GM19351 (cell line): Measurements from ENCODE around the gene SCRN2.

Experiments
- ATAC-seq: cut with Tn5 transposase; IDR thresholded peaks from one replicate; pipeline ENCODE4 v1.9.1; 2021; ENCODE audit warnings: mild to moderate bottlenecking, moderate library complexity; ENCODE audit not compliant: unreplicated experiment

SCRN2 gene

DNA sequence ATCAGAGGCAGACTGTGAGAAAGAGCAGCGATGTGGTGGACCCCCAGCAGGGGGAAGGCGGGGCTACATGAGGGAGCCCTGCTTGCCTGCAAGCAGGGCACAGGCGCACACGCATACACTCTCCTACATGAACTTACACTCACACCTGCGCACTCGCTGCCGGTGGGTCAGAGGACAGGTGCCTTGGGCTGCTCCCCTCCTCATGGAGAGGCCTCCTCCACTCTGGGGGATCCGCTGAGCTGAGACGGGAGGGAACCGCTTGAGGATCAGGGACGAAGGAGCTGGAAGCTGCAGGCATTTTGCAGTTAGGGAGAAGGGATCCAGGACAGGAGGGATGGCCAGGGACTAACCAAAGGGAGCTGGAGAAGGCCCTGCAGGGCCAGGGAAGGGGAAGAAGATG, 33.7 kb downstream of the SCRN2 start:
- no peak for ATAC-seq

- no peak for ATAC-seq
Observed at GRCh38 chr17:47806913-47807255, 34.2 kb downstream of the SCRN2 start.

DNA sequence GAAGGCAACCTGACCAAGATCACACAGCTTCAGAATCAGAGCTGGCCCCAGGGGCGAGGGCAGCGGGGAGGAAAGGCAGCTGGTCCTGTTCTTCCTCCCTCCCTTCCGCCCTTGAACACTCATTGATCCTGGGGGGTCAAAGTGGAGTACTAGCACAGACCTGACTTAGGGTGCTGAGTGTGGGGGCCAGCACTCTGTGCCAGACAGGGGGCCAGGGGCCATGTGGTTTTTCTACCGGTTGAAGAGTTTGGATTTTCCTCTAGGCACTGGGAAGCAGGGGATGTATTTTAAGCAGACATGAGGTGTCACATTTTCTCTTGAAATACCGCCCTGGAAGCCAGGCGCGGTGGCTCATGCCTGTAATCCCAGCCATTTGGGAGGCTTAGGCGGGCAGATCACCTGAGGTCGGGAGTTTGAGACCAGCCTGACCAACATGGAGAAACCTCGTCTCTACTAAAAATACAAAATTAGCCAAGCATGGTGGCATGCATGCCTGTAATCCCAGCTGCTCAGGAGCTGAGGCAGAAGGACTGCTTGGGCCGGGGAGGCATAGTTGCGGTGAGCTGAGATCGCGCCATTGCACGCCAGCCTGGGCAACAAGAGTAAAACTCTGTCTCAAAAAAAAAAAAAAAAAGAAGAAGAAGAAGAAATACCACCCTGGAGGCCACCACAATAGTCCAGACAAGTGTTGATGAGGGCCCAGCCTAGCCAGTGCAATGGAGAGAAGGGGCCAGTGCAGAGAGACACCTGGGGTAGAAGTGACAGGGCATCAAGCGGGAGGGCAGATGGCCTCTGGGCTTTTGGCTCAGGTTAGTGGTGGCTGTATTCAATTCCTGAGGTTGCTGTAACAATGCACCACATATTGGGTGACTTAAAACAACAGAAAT, 34.8 kb downstream of the SCRN2 start:
- ATAC-seq = no peak

GRCh38 chr17:47804461-47804860, 36.6 kb downstream of the SCRN2 start:
- no peak for ATAC-seq

DNA sequence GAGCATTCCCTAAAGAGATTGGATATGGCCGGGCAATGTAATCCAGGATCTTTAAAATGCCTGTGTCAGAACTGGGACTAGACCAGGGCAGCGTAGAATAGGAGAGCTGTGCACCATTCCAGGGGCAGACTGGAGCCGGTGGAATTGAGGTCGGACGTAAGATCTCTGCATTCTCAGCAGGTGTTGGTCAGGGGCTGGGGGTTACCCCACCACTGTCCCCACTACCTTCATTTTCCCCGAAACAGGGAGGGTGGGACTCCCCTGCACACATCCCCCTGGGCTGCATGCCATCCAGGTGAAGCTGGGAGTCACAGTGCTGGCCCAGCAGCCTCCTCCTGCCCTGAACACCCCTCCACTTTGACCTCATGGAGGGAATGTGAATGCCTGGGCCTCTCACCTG, 37.3 kb downstream of the SCRN2 start:
- no peak for ATAC-seq

DNA sequence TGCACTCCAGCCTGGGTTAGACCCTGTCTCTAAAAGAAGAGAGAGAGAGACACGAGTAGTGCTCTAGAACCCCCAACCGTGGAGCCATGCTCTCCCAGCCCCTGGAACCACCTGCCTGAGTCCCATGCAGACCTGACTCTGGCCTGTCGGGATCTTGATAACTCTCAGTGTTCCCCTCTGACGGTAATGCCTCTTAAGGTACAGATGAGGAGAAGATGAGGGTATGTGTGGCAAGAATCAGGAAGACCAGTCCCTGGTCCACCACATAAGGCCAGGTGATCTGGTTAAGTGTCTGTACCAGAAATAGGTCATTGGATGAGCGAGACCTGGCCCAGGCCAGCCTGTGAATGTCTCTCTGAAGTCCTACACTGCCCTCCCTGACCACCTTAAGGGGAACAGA, 37.9 kb downstream of the SCRN2 start:
- no peak for ATAC-seq

DNA sequence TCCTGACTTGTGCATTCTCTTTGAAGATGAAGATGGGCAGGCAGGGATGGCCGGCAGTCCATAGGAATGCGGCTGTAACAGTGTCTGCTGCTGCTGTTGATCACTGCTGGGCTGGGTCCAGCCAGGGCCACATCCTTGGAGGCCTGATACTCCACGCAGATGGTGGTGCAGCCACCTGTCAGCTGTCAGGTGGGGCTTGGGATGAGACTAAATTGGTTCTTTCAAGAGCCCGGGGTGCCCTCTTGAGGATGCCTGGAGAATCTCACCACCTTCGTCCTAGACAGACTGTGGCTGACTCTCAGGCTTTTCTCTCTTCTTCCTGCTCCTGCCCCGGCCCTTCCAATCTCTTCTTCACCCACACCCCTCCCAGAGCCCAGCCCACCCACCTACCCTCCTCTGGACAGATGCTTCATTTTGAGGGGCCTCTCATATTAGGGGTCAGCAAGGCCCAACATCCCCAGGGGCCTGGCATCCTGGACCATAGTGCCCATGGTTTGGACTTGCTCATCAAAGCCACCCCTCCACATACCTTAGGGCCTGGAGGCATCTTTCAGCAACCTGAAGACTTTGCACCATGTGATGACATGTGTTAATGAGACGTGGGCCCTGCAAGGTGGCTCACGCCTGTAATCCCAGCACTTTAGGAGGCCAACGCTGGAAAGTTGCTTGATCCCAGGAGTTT, 38.6 kb downstream of the SCRN2 start:
- no peak for ATAC-seq

- ATAC-seq = no peak
Observed at GRCh38 chr17:47801906-47802305, 39.2 kb downstream of the SCRN2 start.

DNA sequence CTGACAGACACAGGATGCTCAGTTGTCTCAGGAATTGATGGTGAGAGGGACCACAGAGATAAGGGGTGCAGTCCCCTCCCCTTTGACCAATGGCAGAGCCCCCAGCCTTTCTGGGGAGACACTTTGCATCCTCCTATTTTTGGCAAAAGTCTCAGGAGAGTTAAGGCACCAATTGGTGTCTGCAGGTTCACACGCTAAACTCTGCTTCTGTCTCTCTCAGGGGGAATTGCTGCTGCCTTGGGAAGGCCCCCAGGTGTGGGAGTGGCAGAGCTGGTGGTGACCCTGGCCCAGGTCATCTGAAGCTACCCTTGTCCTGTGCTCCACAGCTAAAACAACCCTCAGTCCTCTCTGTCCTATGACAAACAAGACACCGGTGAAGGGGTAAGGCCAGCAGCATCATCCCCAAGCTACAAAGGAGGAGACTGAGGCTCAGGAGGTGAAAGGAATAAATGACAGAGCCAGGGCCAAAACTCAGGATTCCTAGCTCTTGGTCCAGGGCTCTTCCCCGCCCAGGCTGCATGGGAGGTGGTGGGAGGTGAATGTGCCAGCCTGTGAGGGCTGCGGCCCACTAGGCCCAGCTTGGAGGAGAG, 39.8 kb downstream of the SCRN2 start:
- no peak for ATAC-seq

DNA sequence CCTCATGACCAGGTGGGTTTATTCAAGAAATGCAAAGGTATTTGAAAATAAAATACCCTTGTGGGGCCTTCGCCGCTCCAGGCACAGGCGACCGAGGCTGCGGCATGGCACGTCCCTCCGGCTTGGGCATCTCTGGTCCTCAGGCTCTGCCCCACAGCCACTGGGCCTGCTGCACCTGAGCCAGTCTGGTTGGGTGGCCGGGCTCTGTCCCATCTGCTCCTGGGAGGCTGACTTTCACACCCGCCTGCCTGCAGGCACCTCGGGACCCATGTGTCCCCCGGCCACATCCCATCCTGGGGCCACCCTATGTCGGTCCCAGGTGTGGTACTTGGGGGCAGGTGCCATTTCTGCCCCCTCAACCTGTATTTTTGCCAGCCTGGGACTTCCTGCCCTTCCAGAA, 40.4 kb downstream of the SCRN2 start:
- ATAC-seq = no peak

DNA sequence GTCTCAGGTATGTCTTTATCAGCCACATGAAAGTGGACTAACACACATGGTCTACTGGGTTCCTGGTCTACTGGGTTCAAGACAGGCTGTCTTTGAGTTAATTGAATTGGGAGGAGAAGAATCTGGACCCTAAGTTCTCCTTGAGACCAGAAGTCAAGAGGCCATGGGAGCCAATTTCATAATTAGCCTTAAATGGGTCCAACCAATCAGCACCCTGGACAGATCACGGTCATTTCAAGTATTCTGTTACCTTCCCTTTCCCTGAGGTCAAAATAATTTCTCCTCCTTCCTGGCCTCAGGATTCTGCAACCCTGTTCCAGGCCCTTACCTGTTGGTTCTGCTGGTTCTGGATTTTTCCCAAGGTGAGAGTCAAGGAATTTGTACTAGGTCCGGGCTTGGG, 43.3 kb downstream of the SCRN2 start:
- no peak for ATAC-seq

- no peak for ATAC-seq
Observed at GRCh38 chr17:47792979-47793378, 48.1 kb downstream of the SCRN2 start.

DNA sequence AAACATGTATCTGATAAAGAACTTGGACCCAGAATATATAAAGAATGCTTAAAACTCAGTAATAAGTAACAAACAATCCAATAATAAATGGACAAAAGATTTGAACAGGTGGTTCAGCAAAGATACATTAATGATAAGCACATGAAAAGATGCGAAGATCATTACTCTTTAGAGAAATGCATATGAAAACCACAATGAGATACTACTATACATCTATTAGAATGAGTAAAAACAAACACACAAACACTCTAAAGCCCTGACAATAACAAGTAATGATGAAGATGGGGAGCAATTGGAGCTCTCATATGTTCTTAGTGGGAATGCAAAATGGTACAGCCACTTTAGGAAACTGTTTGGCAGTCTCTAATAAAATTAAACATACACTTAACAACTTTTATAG, 48.6 kb downstream of the SCRN2 start:
- no peak for ATAC-seq

DNA sequence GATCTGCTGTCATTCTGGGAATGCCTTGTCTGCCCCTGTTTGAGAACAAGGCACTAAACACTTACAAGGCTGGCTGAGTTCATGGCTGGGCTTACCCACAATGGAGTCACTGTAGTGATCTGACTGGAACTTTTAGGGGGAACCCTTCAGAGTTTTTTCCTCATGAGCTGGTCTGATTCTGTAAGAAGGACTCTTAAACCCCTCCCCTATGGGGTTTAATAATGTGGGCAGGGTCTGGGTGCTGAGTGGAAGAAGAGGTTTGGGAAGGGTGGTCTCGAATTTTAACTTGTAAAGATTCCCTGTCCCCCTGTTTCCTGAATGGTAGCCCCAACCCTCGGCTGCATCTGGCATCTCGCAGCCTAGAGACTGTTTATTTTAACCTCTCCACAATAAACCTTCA, 50.0 kb downstream of the SCRN2 start:
- ATAC-seq = no peak

DNA sequence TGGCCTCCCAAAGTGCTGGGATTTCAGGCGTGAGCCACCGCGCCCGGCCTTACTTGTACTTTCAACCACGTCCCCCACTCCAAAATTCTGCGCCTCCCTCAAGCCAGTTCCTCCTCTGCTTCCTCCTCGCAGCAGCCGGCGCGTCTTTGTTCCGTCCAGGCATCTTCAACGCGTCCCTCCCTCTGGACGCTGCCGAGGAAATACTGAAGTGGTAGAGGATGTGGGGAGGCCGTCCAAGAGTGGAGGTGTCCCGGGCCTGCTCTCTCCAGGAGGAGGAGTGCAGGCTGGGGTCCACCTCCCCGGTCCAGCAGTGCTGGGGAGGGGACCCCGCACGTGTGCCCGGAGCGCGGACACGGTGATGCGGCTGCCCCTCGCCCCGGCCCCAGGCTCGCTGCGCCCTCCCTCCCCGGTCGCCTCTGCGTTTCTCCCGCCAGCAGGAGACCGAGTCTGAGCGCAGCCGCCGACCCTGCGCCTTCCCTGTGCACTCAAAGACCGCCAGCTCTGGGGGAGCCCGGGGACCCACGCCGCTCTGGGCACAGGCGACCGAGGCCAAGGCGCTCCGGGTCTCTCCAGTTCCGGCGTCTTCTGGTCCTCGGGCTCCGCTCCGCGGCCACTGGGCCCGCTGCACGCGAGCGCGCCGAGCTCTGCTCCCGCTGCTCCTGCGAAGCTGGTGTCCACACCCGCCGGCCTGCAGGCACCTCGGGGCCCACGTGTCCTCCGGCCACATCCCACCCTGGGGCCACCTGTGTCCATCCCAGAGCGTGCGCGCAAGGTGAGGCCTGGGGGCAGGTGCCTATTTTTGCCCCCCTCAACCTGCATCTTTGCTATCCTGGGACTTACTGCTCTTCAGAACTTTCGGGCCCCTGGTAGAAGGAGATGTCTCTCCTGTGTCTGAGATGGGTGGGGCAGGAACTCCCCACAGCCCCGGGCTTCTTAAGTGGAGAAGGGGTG, 51.2 kb downstream of the SCRN2 start:
- ATAC-seq = no peak
